NCI-H2196 (cell line): ENCODE data around the gene TLN1.

Experiments
- DNase-seq: peaks from one replicate; lab custom pipeline; 2025; ENCODE audit not compliant: unreplicated experiment; lab: John Stamatoyannopoulos, UW

Gene TLN1

DNA sequence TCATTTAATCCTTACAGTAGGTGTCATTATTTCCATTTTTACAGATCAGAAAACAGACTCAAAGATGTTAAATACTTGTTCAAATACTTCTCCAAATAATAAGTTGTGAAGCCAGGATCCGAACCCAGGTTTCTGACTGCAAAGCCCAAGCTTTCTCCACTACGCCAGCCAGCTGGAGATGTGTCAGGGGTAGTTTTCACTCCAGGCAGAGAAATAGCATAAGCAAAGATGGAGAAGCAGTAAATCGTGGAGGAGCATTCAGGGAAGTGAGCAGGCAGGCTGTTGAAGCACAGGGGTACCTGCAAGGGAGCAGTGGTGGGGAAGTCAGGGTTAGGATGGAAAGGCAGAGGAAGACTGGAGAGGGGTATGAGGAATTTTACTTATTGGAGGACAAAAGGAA, 2.9 kb downstream of the TLN1 start:
- DNase-seq: no peak

GRCh38 chr9:35728041-35728971, 3.7 kb downstream of the TLN1 start:
- DNase-seq: no peak

DNA sequence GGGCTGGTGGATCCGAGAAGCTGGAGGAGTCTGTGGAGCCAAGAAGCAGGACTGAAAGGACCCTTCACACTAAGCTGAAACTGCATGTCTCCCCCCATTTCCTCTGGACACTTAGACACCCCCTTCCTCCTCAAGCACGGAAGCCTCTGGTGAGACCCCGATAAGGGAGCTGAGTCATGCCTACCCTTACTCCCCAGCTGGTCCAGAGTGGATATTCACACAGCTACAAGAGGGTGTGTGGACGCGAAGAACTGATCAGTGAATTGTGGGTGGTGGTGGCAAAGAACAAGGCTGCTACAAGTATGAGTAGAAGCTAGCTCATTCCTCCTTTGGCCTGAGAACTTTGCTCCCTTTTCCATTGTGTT, 4.3 kb downstream of the TLN1 start:
- DNase-seq: no peak

- peak; percentile 50 for DNase-seq
Measured at GRCh38 chr9:35726931-35727330, 5.1 kb downstream of the TLN1 start.

DNA sequence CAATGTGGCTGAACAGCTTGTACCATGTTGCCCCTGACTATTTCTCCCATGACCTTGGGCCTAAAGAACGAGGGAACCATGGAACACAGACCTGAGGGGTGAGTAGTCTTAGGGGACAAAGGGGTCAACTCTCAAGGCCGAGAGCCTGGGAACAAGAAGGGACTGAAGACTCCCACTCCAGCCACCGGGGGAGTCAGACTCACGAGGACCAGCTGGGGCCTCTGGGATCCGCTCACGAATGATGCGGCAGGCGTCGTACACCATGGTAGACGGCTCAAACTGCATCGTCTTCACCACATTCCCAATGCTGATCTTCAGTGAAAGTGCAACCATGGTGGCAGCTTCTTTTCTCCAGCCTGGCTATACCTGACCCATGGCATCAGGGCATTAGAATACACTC, 6.6 kb downstream of the TLN1 start:
- no peak for DNase-seq

- DNase-seq: no peak
Measured at GRCh38 chr9:35723908-35724307, 8.1 kb downstream of the TLN1 start.

DNA sequence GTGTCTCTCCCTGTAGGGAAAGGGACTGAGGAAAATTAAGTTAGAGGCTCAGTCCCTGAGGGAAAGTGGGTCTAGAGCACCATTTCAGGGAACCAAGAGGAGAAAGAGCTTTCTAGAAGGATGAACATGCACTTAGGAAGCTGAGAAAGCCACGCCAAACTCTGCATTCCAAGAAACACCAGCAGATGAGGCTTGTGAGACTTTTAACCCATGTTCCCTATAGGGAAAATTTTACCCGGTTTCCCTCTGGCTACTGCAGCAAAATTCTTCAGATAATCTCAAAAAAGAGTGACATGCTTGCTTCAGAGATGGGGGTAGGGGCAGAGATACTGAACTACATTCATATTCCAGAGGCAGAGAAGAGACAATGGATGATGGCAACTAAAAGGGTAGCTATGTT, 8.6 kb downstream of the TLN1 start:
- no peak for DNase-seq

- no peak for DNase-seq
Measured at GRCh38 chr9:35719546-35719945, 12.4 kb downstream of the TLN1 start.

DNA sequence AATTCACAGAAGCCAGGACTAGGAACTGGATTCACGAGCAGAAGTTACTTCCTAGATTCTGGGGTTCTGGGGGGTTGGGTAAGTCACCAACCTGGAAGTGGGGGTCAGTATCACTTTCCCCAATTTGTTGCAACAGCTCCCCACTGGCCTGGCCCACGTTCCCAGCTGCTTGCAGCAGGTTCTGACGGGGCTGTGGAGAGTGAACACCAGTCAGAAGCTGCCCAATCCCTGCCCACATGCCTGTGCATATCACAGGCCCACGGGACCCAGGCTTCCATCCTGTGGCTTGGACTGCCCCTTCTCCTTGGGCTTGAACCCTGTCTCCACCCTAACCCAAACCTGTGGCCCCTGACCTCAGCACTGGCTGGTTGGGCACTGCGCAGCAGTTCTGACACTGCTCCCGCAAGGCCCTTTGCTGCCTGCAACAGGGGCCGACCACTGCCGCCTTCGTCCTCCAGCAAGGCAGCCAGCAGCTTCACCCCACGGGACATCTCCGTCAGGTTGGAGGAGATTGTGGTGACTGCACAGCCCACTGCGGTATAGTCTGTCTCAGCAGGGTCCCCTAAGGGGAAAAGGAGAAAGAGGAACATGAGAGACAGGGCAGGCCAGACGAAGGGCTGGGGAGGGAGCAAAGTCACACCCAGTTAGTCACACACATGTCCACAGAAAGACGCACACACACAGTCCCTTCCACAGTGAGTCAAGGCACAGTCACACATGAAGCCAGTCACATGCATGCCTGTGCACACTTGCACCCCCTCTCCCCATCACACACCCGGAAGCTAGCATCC, 13.1 kb downstream of the TLN1 start:
- no peak for DNase-seq

- no peak for DNase-seq
Measured at GRCh38 chr9:35717132-35717870, 14.7 kb downstream of the TLN1 start.

DNA sequence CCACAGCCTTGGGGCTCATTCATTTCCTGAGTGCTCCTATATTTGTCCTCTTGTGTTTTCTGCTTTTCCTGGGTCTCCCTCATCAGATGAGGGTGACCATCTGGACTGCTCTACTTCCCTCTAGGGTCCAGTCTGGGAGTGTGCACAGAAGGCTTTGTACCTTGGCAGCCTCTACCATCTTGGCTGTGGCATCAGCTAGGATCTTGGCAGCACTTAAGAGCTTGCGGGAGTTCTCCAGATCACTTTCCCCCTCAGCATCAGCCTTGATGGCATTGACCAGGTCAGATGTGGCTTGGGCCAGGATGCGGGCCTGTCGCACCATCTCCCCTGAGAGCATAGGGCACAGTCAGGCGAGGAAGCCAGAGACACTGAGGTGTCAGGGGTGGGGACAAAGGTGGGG, 15.8 kb downstream of the TLN1 start:
- no peak for DNase-seq

DNA sequence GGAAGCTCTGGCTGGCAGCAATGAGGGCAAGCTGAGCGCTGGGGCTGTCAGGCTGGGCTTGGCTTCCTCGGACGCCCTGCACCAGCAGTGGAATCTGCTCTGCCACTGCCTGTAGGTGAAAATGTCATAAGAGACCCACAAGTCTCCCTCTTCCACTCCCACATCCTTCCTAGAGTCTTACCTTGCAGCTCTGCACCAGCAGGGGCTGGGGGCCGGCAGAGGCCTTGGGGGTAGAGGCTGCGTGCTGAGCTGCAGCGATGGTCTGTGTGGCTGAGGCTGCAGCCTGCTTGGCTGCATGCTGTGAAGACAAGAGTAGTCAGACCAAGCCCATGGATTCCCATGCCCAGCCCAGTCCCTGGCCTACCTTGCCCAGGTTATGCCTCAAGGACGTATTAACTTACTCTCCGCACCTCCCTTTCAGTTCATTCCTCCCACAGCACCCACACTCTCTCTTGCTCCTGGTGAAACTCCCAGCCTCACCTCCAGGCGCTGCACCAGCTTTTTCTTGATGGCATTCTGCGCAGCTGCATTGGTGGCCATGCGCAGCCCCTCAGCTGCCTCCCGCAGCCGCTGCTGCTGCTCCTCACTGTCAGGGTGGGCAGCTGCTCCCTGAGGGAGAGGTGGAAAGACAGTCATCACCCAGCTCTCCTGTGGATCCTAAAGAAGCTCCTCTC, 17.3 kb downstream of the TLN1 start:
- DNase-seq: no peak

DNA sequence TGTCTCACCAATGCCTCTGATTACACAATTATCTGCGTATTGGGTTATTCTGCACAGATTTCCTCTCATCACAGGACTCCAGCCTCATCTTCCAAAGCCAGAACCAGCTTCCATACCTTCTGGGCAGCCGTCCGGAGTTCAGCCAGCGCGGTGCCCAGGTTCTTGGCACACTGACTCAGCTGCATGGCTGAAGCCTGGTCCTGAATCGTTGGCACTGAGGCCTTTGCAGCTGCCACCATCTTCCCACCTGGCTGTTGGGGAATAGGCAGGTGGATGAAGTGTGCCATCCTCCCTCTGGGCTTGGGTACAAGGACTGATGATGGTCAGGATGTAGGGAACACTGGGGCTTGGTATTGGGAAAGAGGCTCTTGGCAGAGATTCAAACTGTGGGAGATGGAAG, 17.9 kb downstream of the TLN1 start:
- DNase-seq: no peak

GRCh38 chr9:35713578-35713977, 18.4 kb downstream of the TLN1 start:
- DNase-seq: no peak

- no peak for DNase-seq
Measured at GRCh38 chr9:35712762-35713400, 19.1 kb downstream of the TLN1 start.

DNA sequence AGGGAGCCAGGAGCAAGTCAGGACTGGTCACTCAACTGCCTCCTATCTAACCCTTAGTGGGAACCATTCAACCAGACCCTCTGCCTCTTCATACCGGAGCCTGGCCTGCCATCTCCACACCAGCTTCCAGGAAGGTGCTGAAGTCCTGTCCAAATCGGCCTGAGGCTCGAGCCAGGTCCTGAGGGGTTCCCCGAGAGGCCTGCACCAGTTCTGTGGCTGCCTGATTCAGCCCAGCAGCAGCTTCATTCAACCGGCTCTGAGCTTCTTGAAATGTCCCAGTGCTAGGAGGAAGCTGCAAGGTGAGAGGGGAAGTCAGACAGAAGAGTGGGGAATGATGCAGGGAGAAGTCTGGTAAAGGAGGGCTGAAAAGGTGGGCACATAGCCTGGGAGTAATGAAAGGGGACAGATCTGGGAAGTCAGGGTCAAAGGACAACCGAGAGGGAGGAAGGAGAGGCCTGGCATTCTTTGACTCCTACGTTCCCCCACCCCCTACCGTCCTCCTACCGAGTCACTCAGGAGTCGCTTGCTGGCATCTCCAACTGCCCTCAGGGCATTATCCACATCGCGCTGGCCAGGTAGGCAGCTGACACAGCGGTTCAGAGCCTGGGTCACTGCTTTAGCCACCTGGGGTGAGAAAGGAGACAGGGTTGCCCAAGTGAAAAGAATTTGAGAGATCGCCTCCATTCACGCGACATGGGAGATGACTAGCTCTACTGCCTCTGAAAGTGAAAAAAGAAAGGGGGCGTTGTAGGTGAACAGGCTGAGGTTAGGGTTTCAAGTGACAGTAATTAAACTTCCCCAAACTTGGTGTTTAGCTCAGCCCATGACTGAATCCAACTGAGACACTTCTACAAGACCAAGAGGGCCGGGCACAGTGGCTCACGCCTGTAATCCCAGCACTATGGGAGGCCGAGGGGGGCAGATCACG, 20.2 kb downstream of the TLN1 start:
- no peak for DNase-seq

- DNase-seq: no peak
Measured at GRCh38 chr9:35710818-35711500, 21.0 kb downstream of the TLN1 start.

DNA sequence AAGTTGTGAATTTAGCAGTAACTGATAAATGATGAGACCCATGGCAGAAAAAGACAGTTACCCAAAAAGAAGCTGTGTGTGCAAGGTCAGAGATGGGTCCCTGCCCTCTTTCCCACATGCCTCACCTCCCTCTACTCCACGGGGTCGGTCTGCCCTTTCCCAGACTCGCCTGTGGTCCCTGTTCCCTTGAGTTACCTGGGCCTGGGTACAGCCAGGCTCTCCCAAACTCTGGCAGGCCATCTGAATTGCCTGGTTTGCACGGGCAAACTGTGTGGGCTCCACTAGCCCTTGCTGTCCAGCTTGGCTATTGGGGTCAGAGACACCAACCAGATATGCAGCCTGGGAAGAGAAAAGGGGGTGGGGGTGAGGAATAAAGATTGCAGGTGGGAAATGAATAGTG, 23.8 kb downstream of the TLN1 start:
- DNase-seq: no peak

DNA sequence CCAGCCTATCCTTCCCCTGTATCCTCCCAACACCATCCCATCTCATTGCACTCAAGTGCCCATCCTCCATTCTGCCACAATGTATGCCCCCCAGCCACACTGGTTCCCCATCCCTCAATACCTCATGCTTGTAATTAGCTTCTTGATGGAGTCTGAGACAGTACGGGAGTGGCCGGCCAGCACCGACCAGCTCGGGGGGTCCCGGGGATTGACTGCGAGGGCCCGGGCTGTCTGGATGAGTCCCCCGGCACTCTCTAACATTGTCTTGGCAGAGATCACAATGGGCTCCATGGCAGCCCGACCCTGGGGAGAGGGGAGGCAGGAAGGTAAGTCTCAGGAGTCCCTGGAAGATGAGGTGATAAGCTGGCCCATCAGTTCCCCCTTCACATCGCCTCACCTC, 25.0 kb downstream of the TLN1 start:
- DNase-seq: no peak
